ENCODE measurements around the gene STAT1.
"Not testable (repeated sequence)": the region's sequence is repeated elsewhere in the genome, so short reads cannot be mapped to it uniquely, and the experiment has no call there.

STAT1 gene

GRCh38 chr2:191003405-191004309 lies 10.3 kb downstream of the STAT1 start:
- DNase-seq: no peak

GRCh38 chr2:191001624-191002023 lies 12.3 kb downstream of the STAT1 start:
- no peak for DNase-seq

DNA sequence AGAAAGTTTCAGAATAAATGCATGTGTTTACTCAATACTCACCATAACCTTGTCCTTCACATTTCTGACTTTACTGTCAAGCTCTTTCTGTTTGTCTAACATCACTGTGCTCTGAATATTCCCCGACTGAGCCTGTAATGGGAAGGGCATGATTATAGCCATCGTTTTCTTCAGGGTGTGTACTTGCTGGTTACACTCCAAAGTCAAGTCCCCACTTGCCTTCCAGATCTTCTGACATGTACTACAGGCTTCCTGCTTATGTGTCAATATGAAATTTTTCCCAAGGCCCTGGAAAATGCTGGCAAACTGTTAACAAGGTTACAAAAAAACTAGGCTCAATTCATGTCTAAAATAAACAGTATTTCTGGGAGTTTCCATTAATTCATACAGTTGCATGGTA lies 12.9 kb downstream of the STAT1 start:
- DNase-seq: no peak

DNA sequence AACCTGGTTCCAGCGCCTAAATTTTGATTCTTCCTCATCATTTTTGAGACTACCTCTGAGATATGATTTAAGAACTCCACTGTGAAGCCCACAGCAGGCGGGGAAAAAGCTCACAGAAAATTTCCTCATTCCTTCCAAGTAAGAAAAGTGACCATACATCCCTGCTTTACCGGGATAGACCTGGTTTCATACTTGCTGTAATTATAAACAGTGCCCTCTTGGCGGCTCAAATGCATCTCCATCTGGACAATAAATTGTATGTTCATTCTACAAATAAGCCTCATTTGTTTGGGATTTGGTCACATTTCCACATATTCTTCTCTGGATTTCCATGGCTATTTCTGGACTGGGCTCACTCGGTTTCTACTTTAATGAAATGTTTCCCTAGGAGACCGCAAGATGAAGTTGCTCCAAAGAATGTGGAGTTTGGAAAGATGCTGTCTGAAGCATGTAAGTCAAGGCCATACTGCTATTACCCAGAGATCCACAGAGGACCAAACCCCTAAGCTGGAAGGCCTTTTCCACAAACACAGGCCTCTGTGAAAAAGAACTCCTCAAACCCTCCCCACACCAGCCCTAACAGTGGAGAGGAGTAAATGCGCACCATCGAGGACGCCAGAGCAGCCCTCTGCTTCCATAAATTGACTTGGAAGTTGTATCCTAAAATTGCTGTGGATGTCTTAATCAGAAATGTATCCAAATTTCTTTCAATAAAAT lies 13.9 kb downstream of the STAT1 start:
- no peak for DNase-seq

DNA sequence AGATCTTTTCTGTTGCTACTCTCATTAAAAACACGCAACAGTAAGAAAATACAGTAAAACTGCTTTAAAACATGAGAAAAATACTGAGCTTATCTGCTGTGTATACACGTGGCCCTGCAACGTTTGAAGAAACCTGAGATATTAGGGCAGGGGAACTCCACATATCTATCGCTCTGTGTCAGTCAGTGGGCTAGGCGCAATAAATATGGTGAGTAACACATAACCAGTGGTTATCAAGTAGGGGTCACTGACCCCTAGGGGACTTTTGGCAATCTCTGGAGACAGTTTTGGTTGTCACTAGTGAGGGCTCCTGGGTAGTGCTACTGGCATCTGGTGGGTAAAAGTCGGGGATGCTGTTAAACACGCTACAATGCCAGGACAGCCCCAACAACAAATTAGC lies 14.9 kb downstream of the STAT1 start:
- no peak for DNase-seq

DNA sequence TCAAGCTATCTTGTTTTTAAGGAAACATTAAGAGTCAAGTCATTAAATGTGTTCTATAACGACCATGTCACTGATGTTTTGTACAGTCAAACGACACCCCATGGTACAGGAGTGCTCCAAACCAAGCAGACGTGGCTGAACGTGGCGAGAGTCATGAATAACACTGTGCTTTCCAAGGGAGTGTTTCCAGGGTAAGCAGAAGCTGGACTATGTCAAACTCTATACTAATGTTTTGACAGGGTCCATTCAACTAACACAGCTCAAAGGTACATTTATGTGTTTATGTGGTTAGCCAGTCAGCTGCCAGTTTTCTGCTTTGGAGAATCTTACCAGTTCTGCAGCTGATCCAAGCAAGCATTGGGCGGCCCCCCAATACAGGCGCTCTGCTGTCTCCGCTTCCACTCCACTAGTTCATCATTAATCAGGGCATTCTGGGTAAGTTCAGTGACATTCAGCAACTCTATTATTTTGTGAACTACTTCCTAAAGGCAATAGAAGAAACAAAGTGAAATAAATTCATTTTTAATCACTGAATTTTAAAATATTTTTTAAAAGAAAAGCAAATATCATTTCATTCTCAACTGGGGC lies 16.4 kb downstream of the STAT1 start:
- no peak for DNase-seq

DNA sequence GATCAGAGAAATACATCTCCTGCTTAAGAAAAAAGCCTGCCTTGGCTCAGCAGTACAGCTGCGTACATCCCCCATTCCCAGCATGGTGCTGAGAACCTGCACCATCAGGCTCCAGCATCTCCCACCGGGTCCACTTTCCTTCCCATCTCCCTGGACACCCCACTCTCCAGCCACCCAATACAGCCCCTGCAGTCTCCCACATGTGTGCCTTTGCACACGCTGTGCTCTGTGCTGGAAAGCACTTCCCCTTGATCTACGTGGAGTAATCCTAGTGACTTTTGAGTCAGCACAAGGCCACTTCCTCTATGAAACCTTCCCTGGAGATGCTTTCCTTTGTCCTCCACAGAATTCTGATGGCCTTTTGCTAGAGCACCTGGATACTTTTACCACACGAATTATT lies 17.0 kb downstream of the STAT1 start:
- DNase-seq: no peak

- DNase-seq: peak; percentile 45
These were observed 17.5 kb downstream of the STAT1 start for GRCh38 chr2:190996338-190996946.

DNA sequence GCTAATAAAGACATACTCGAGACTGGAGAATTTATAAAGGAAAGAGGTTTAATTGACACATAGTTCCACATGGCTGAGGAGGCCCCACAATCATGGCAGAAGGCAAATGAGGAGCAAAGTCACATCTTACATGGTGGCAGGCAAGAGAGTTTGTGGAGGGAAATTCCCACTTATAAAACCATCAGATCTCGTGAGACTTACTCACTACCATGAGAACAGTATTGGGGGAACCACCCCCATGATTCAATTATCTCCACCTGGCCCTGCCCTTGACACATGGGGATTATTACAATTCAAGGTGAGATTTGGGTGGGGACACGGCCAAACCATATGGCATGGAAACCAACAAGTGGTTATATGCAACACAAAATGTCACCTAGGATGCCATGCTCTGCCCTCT lies 18.7 kb downstream of the STAT1 start:
- DNase-seq: not testable (repeated sequence)

DNA sequence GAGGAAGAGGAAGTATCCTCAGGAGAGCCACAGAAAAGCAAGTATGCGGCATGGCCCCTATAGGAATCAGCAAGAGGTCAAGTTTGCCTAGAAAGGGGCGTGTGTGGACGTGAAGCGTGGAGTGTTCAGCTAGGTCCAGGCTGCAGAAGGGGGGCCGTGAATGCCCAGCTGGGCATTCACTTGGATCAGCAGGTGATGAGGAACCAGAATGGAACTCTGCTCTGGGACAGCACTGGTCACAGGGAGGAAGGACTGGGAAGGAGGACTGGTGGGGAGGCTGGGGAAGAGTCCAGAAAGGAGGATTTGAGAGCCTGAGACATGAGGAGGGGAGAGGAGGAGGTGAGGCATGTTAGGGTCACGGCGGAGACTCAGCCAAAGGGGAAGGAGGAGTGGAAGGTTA lies 19.8 kb downstream of the STAT1 start:
- DNase-seq: no peak

- DNase-seq: no peak
These were observed 20.7 kb downstream of the STAT1 start for GRCh38 chr2:190993292-190993643.

- no peak for DNase-seq
These were observed 23.8 kb downstream of the STAT1 start for GRCh38 chr2:190990132-190990531.

- no peak for DNase-seq
These were observed 25.1 kb downstream of the STAT1 start for GRCh38 chr2:190988910-190989309.

- DNase-seq: no peak
These were observed 26.0 kb downstream of the STAT1 start for GRCh38 chr2:190987938-190988337.

- DNase-seq: no peak
These were observed 26.9 kb downstream of the STAT1 start for GRCh38 chr2:190987116-190987515.

GRCh38 chr2:190986221-190986953 lies 27.6 kb downstream of the STAT1 start:
- no peak for DNase-seq

GRCh38 chr2:190984595-190984994 lies 29.4 kb downstream of the STAT1 start:
- DNase-seq: peak; percentile 69

DNA sequence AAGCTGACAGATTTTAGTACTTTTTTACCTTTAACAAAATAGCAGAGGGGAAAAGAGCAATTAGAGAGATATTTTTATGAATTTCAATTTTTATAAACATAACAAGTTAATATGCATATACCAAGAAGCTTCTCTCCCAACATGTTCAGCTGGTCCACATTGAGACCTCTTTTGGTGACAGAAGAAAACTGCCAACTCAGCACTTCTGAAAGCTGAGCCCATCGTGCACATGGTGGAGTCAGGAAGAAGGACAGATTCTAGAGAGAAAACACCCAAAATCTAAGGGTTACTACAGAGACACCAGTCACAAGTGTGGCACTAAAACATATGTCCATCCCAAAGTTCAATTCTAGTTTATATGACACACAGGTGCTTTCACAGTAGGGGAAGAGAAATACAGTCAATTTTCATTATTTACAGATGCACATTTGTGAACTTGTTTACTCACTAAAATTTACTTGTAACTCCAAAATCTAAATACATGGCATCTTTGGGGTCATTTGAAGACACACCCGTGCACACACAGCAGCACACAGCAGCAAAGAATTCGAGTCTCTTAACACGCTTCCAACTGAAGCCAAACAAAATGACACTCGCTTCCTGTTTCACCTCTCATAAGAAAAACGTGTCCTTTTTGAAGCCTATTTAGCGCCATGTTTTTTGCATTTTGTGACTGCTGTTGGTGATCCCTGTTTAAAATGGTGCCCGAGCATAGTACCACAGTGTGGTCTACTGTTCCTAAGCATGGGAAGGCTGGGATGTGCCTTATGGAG lies 31.5 kb downstream of the STAT1 start:
- DNase-seq: no peak

- no peak for DNase-seq
These were observed 32.2 kb downstream of the STAT1 start for GRCh38 chr2:190981733-190982132.

GRCh38 chr2:190981333-190981732 lies 32.6 kb downstream of the STAT1 start:
- DNase-seq: no peak

DNA sequence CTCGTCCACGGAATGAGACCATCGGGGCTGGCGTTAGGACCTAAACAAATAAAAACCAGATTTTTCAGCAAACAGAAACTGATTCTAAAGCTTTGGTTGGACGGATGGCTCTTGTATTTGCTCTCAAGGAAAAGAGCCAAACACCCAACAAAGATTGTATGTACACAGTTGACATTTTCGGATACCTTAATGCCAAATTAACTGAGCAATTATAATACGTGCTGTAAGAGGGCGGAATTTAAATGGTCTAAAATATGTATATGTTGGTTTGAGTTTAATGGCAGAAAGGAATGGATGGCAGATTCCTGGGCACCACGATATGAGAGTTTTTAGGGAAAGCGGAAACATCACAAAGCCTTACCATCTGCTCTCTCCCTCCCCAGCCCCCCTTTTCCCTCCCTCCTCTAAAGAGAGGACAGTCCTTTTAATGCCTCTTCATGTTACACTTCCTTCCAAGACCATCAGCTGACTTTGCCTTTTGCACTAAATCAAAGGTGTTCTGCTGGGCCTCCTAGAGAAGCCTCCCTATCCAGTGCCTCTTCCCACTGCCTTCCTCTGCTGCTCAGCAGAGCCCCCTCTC lies 33.3 kb downstream of the STAT1 start:
- no peak for DNase-seq

Data from EL (cell line).